ENCODE data around the gene FAM149B1. TPM values are rescaled to one million over a fixed set of nuclear protein-coding genes. Genes with fewer than 3 reads are reported as not detected.

The FAM149B1 gene
- total RNA-seq, 1 experiment from 2014 or later, result 10.9 TPM

DNA sequence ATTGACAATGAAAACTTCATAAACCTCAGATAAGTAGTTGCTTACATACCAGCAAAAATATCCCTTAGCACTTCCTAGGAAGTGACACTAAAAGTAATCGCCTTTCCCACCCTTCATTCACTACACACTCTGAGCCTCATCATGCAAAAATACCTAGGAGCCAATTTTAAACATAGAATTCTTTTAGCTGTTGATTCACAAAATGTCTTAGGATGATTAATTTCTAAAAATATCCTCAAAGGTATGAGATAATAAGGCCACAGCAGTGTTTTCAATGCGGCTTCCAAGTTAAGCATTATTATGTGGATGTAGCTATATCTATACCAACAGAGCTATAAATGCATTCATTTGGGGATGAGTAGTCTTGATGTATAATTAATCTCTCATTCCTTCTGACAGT, 66.0 kb downstream of the FAM149B1 start:
- Histone ChIP-seq H3K36me3 (ENCODE audit: insufficient read depth, low read length, poor library complexity, severe bottlenecking) (peaks cover 51% of the 10 kb centered on the region), H3K27ac (ENCODE audit: low read depth, low read length, poor library complexity, severe bottlenecking) (no peak overlapping the region), H3K4me3 (ENCODE audit: low read depth, low read length, poor library complexity, severe bottlenecking) (no peak overlapping the region), H3K4me1 (ENCODE audit: insufficient read depth, low read length, poor library complexity, severe bottlenecking) (no peaks in the 10 kb centered on the region), H3K27me3 (replicated peaks; ENCODE audit: insufficient read depth, low read depth, low read length, poor library complexity) (no peaks in the 10 kb centered on the region), H3K9me3 (ENCODE audit: low read depth, low read length, poor library complexity, severe bottlenecking) (no peaks in the 10 kb centered on the region)
- CTCF ChIA-PET, result no interaction called here
- intact Hi-C loops (cut with micrococcal nuclease; ENCODE audit: unreplicated experiment), result no loop called here
- no peak for TF ChIP-seq EZH2 (IDR thresholded peaks at IDR 0.05; ENCODE audit: borderline replicate concordance, low read depth, low read length, poor library complexity, severe bottlenecking)
- TF ChIP-seq, protein P1, sequence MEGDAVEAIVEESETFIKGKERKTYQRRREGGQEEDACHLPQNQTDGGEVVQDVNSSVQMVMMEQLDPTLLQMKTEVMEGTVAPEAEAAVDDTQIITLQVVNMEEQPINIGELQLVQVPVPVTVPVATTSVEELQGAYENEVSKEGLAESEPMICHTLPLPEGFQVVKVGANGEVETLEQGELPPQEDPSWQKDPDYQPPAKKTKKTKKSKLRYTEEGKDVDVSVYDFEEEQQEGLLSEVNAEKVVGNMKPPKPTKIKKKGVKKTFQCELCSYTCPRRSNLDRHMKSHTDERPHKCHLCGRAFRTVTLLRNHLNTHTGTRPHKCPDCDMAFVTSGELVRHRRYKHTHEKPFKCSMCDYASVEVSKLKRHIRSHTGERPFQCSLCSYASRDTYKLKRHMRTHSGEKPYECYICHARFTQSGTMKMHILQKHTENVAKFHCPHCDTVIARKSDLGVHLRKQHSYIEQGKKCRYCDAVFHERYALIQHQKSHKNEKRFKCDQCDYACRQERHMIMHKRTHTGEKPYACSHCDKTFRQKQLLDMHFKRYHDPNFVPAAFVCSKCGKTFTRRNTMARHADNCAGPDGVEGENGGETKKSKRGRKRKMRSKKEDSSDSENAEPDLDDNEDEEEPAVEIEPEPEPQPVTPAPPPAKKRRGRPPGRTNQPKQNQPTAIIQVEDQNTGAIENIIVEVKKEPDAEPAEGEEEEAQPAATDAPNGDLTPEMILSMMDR (conservative IDR thresholded peaks at IDR 0.05; ENCODE audit: low read depth, low read length), result no peak
- no peak for DNase-seq (ENCODE audit: low spot score)
- POLR2A ChIA-PET (ENCODE audit: low non-redundant PET), result no interaction called here
- BruUV-seq (replicated peaks), result no TSS peak

DNA sequence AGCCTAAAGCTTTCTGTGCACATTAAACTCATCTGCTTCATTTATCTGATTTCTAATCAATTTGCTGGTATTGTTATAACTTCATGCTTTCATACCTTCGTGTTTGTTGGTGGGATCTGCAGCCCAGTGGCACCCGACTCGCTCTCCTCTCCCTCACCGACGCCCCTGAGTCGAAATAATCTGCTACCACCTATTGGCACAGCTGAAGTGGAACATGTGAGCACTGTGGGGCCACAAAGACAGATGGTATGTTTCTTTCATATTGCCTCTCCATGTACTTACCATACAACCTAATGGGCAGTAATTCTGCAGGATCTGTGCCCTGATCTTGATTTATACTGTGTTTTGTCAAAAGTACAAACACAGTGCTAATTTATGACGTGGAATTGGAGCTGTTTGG, 66.8 kb downstream of the FAM149B1 start:
- no peaks in the 10 kb centered on the region for H3K9me3 ChIP-seq (ENCODE audit: low read depth, low read length, poor library complexity, severe bottlenecking)
- no peaks in the 10 kb centered on the region for H3K27me3 ChIP-seq (replicated peaks; ENCODE audit: insufficient read depth, low read depth, low read length, poor library complexity)
- TF ChIP-seq, protein P1 (conservative IDR thresholded peaks at IDR 0.05; ENCODE audit: low read depth, low read length), result no peak
- TF ChIP-seq EZH2 (IDR thresholded peaks at IDR 0.05; ENCODE audit: borderline replicate concordance, low read depth, low read length, poor library complexity, severe bottlenecking), result no peak
- intact Hi-C loops (cut with micrococcal nuclease; ENCODE audit: unreplicated experiment), result no loop called here
- no peaks in the 10 kb centered on the region for H3K4me1 ChIP-seq (ENCODE audit: insufficient read depth, low read length, poor library complexity, severe bottlenecking)
- peaks cover 57% of the 10 kb centered on the region for H3K36me3 ChIP-seq (ENCODE audit: insufficient read depth, low read length, poor library complexity, severe bottlenecking)
- ChIA-PET POLR2A (ENCODE audit: low non-redundant PET) (no interaction called here), CTCF (no interaction called here)
- BruUV-seq (replicated peaks), result no TSS peak
- no peak overlapping the region for H3K27ac ChIP-seq (ENCODE audit: low read depth, low read length, poor library complexity, severe bottlenecking)
- H3K4me3 ChIP-seq (ENCODE audit: low read depth, low read length, poor library complexity, severe bottlenecking), result no peak overlapping the region
- no peak for DNase-seq (ENCODE audit: low spot score)

DNA sequence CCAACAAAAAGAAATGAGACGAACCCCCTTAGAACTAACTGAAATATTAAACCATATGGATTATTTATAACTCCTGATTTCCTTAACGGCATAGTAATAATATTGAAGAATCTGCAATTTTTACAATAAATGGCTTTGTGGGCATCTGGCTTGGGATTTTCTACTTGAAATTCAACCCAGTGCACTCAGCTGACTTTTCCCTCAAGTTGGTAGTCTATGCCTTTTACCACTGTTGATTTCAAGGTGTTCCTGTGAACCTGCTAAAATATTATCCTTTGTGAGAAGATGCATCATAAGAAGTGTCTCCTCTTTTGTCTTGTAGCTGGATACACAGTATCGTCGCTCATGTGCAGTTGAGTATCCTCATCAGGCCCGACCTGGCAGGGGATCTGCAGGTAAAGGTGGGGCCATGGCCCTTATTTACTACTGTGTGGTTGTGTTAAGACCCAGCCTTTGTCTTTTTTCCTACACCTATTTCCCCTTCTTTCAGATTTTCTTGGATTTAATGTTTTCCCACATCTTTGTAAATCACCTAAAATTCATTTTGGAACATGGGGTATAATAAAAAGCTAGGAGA, 71.2 kb downstream of the FAM149B1 start:
- no peak for TF ChIP-seq EZH2 (IDR thresholded peaks at IDR 0.05; ENCODE audit: borderline replicate concordance, low read depth, low read length, poor library complexity, severe bottlenecking)
- TF ChIP-seq, protein P1 (conservative IDR thresholded peaks at IDR 0.05; ENCODE audit: low read depth, low read length), result no peak
- intact Hi-C loops (cut with micrococcal nuclease; ENCODE audit: unreplicated experiment), result no loop called here
- Histone ChIP-seq H3K27ac (ENCODE audit: low read depth, low read length, poor library complexity, severe bottlenecking) (no peak overlapping the region), H3K4me3 (ENCODE audit: low read depth, low read length, poor library complexity, severe bottlenecking) (no peak overlapping the region), H3K36me3 (ENCODE audit: insufficient read depth, low read length, poor library complexity, severe bottlenecking) (peaks cover 84% of the 10 kb centered on the region), H3K4me1 (ENCODE audit: insufficient read depth, low read length, poor library complexity, severe bottlenecking) (no peaks in the 10 kb centered on the region), H3K27me3 (replicated peaks; ENCODE audit: insufficient read depth, low read depth, low read length, poor library complexity) (no peaks in the 10 kb centered on the region), H3K9me3 (ENCODE audit: low read depth, low read length, poor library complexity, severe bottlenecking) (no peaks in the 10 kb centered on the region)
- ChIA-PET POLR2A (ENCODE audit: low non-redundant PET) (no interaction called here), CTCF (no interaction called here)
- no peak for DNase-seq (ENCODE audit: low spot score)
- BruUV-seq (replicated peaks), result no TSS peak
